Measurements from ENCODE around the gene NR0B1. TPM values are rescaled to one million over a fixed set of nuclear protein-coding genes. Genes with fewer than 3 reads are reported as not detected.

NR0B1 gene
- total RNA-seq, 4 donors from 2014 or later = not detected

DNA sequence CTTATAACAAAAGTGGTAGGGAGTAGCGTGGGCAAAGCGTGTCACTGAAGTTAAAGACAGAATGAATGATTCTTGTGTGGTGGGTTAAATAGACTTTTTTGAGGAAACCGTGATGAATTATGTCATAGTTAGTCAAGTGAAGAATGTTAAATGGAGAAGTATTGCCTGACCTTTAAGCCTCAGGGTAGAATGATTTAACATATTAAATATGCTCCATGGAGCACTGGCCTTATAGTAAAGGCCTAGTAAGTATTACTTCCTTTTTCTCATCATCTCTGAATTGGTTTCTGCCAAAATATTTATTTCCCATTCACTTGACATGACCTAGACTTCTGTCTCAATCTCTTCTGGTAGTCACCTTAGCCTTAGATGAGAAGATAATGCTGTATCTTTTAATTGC is 38.6 kb downstream of the NR0B1 start:
- no peak for TF ChIP-seq POLR2A (IDR thresholded peaks at IDR 0.05)
- no peak for TF ChIP-seq POLR2AphosphoS5 (IDR thresholded peaks at IDR 0.05)
- TF ChIP-seq, protein P1, sequence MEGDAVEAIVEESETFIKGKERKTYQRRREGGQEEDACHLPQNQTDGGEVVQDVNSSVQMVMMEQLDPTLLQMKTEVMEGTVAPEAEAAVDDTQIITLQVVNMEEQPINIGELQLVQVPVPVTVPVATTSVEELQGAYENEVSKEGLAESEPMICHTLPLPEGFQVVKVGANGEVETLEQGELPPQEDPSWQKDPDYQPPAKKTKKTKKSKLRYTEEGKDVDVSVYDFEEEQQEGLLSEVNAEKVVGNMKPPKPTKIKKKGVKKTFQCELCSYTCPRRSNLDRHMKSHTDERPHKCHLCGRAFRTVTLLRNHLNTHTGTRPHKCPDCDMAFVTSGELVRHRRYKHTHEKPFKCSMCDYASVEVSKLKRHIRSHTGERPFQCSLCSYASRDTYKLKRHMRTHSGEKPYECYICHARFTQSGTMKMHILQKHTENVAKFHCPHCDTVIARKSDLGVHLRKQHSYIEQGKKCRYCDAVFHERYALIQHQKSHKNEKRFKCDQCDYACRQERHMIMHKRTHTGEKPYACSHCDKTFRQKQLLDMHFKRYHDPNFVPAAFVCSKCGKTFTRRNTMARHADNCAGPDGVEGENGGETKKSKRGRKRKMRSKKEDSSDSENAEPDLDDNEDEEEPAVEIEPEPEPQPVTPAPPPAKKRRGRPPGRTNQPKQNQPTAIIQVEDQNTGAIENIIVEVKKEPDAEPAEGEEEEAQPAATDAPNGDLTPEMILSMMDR (IDR thresholded peaks at IDR 0.05) = no peak
- Histone ChIP-seq H3K36me3 (no peaks in the 10 kb centered on the region), H3K4me1 (no peaks in the 10 kb centered on the region), H3K4me3 (no peak overlapping the region), H3K27me3 (no peaks in the 10 kb centered on the region), H3K9me3 (no peaks in the 10 kb centered on the region), H3K27ac (no peak overlapping the region)
- in situ Hi-C loops (cut with MboI; ENCODE audit: low pct_ligation_motif_present in 1 of 4, low pct_unique_long_range_greater_than_20kb in 1 of 4, low sequenced_read_pairs in 3 of 4) = no loop called here
- intact Hi-C loops (cut with DNase I; ENCODE audit: low total_unique reads) = loop anchor here (5.0 kb wide), 1 partner anchor 1608 kb away; no protein-coding TSS in a partner anchor
- no peak for DNase-seq
- 73 to 80% methylated on average over 1 to 3 of the region's 3 CpGs for WGBS, 2 donors (ENCODE audit: low coverage in 1 of 2)

DNA sequence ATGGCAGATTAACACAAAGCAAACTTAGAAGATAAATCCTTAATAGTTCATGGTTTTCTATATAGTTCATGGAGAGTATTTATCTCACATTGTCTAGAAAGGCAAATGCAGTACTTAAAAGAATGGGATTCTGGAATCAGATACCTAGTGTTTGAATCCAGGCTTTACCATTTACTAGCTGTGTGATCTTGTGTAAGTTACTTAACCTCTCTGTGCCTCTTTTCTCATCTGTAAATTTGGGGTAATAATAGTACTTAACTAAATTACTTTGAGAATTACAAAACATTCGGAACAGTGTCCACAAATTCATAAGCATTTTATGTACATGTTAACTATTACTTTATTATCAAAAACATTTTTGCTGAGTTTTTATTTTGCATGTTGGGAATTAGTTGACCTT is 46.4 kb downstream of the NR0B1 start:
- no peak for TF ChIP-seq EP300 (IDR thresholded peaks at IDR 0.05; ENCODE audit: low read depth)
- TF ChIP-seq, protein P1 (IDR thresholded peaks at IDR 0.05) = no peak
- TF ChIP-seq POLR2AphosphoS5 (IDR thresholded peaks at IDR 0.05) = no peak
- TF ChIP-seq POLR2A (IDR thresholded peaks at IDR 0.05) = no peak
- Histone ChIP-seq H3K9me3 (no peaks in the 10 kb centered on the region), H3K36me3 (no peaks in the 10 kb centered on the region), H3K4me1 (no peaks in the 10 kb centered on the region), H3K27ac (no peak overlapping the region), H3K4me3 (no peak overlapping the region), H3K27me3 (no peaks in the 10 kb centered on the region)
- intact Hi-C loops (cut with DNase I; ENCODE audit: low total_unique reads) (no loop called here), in situ Hi-C loops (cut with MboI; ENCODE audit: low pct_ligation_motif_present in 1 of 4, low pct_unique_long_range_greater_than_20kb in 1 of 4, low sequenced_read_pairs in 3 of 4) (no loop called here)
- no peak for DNase-seq
- 65% methylated on average over 1 of the region's 1 CpG; no CpG with 5 or more reads in 1 of the 2 donors for WGBS, 2 donors (ENCODE audit: low coverage in 1 of 2)

DNA sequence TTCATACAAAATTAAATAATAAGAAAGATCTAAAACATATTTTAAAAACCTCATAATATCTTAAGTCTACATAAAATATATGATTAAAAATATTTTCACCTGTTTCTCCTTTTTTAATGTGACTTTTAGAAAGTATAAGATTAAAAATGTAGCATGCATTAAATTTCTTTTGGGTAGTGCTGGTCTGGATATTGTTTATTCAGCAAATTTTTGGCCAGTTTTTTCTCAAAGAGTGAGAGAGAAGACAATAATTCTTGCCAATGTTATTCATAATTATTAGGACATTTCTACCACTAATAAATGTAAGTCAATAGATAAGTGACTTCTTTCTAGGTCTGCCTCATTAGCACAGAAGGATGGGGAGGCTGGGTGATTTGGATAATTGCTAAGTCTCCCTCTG is 48.2 kb downstream of the NR0B1 start:
- no peaks in the 10 kb centered on the region for H3K36me3 ChIP-seq
- no peak for DNase-seq
- intact Hi-C loops (cut with DNase I; ENCODE audit: low total_unique reads) (no loop called here), in situ Hi-C loops (cut with MboI; ENCODE audit: low pct_ligation_motif_present in 1 of 4, low pct_unique_long_range_greater_than_20kb in 1 of 4, low sequenced_read_pairs in 3 of 4) (no loop called here)
- no peaks in the 10 kb centered on the region for H3K4me1 ChIP-seq
- H3K9me3 ChIP-seq = no peaks in the 10 kb centered on the region
- TF ChIP-seq POLR2AphosphoS5 (IDR thresholded peaks at IDR 0.05) (no peak), POLR2A (IDR thresholded peaks at IDR 0.05) (no peak), EP300 (IDR thresholded peaks at IDR 0.05; ENCODE audit: low read depth) (no peak)
- TF ChIP-seq, protein P1 (IDR thresholded peaks at IDR 0.05) = no peak
- no peak overlapping the region for H3K4me3 ChIP-seq
- no peaks in the 10 kb centered on the region for H3K27me3 ChIP-seq
- no peak overlapping the region for H3K27ac ChIP-seq

- H3K27me3 ChIP-seq = no peaks in the 10 kb centered on the region
- WGBS, 2 donors (ENCODE audit: low coverage in 1 of 2) = 52% methylated on average over 2 of the region's 2 CpGs; no CpG with 5 or more reads in 1 of the 2 donors
- no peaks in the 10 kb centered on the region for H3K36me3 ChIP-seq
- H3K27ac ChIP-seq = no peak overlapping the region
- in situ Hi-C loops (cut with MboI; ENCODE audit: low pct_ligation_motif_present in 1 of 4, low pct_unique_long_range_greater_than_20kb in 1 of 4, low sequenced_read_pairs in 3 of 4) (no loop called here), intact Hi-C loops (cut with DNase I; ENCODE audit: low total_unique reads) (no loop called here)
- H3K4me1 ChIP-seq = no peaks in the 10 kb centered on the region
- H3K4me3 ChIP-seq = no peak overlapping the region
- DNase-seq = no peak
- TF ChIP-seq POLR2A (IDR thresholded peaks at IDR 0.05) = no peak
- TF ChIP-seq, protein P1 (IDR thresholded peaks at IDR 0.05) = no peak
- no peak for TF ChIP-seq EP300 (IDR thresholded peaks at IDR 0.05; ENCODE audit: low read depth)
- no peaks in the 10 kb centered on the region for H3K9me3 ChIP-seq
These were observed 49.3 kb downstream of the NR0B1 start for GRCh38 chrX:30259927-30260326.

Other genes with a start within 250 kb of the NR0B1 start
- not detected for gene MAGEB2, start 93.8 kb downstream of the NR0B1 start, total RNA-seq
- not detected for gene MAGEB3, start 78.7 kb downstream of the NR0B1 start, total RNA-seq
- gene MAGEB4, start 67.4 kb downstream of the NR0B1 start, total RNA-seq = not detected
- gene MAGEB1, start 62.2 kb downstream of the NR0B1 start, total RNA-seq = not detected

Measured in transverse colon (tissue), 4 donors.